Endothelial cell of umbilical vein (primary cell): ENCODE results near the gene DNAJC24. TPM values are rescaled to one million over a fixed set of nuclear protein-coding genes. Genes with fewer than 3 reads are reported as not detected.

Source experiments
- BruUV-seq: library from RNA; stranded (reverse); fragments of 400-500 nt; replicated peaks from 2 replicates; lab custom pipeline; 2021; lab: Mats Ljungman, UMichigan
- CTCF ChIA-PET: fragments of 300-600, 350-600 bp; sonication (Branson Sonifier 250); formaldehyde crosslinking; loops from one replicate; lab custom pipeline; 2021; ENCODE audit warnings: antibody characterized with exemption, inconsistent platforms; lab: Charles Lee
- POLR2A ChIA-PET: fragments of 300-600, 350-600 bp; sonication (Branson Sonifier 250); formaldehyde crosslinking; loops from one replicate; lab custom pipeline; 2021; ENCODE audit warnings: antibody characterized with exemption, inconsistent platforms; lab: Charles Lee
- DNase-seq: peaks from one replicate; pipeline ENCODE4 v3.0.0-alpha.2; 2011; ENCODE audit warnings: low read depth, low spot score
- FAIRE-seq: peaks from 2 replicates; lab custom pipeline; 2011; peaks lifted over from hg19 to GRCh38; lab: Jason Lieb, UNC
- H2AFZ ChIP-seq: 2 replicates; pipeline ENCODE4 v1.6.0; 2012; ENCODE audit warnings: low read depth, low read length, control low read depth, inconsistent platforms
- H3K27ac ChIP-seq: 2 replicates; pipeline ENCODE4 v1.5.1; 2011; ENCODE audit warnings: low read depth, mild to moderate bottlenecking, control low read depth, low read length, moderate library complexity; ENCODE audit not compliant: insufficient read depth
- H3K27me3 ChIP-seq, 2 experiments: 2 replicates each; pipeline versions ENCODE4 v1.6.0 to v1.6.1; 2011; ENCODE audit warnings: low read length in 2 of 2, mixed read lengths in 1 of 2; ENCODE audit not compliant: control insufficient read depth in 2 of 2, insufficient read depth in 2 of 2
- H3K36me3 ChIP-seq, 2 experiments: 2 replicates in 1 of 2; 3 replicates in 1 of 2; pipeline ENCODE4 v1.5.1; 2011; ENCODE audit warnings: low read length in 2 of 2, mild to moderate bottlenecking in 1 of 2, moderate library complexity in 1 of 2; ENCODE audit not compliant: control insufficient read depth in 2 of 2, insufficient read depth in 2 of 2; ENCODE audit errors: extremely low read depth in 1 of 2
- H3K4me1 ChIP-seq: 3 replicates; pipeline ENCODE4 v1.5.1; 2011; ENCODE audit warnings: mild to moderate bottlenecking, low read length; ENCODE audit not compliant: control insufficient read depth, insufficient read depth; ENCODE audit errors: extremely low read depth
- H3K4me2 ChIP-seq: 2 replicates; pipeline ENCODE4 v1.6.1; 2011; ENCODE audit warnings: low read length, control low read depth, mixed read lengths; ENCODE audit not compliant: insufficient read depth
- H3K4me3 ChIP-seq, 3 experiments: fragments of 200-600 bp in 1 of 3; sonication (generic), shearing (Covaris generic) in 1 of 3; replicated peaks in 1 of 3; 2 replicates each; pipeline ENCODE4 v1.5.1; 2011 to 2016; ENCODE audit warnings: control low read depth in 3 of 3, low read length in 3 of 3, mild to moderate bottlenecking in 2 of 3, inconsistent platforms in 1 of 3, low read depth in 1 of 3, moderate library complexity in 1 of 3; ENCODE audit not compliant: insufficient read depth in 1 of 3
- H3K79me2 ChIP-seq: 2 replicates; pipeline ENCODE4 v1.6.0; 2012; ENCODE audit warnings: low read length, inconsistent platforms; ENCODE audit not compliant: control insufficient read depth, insufficient read depth
- H3K9ac ChIP-seq: replicated peaks from 2 replicates; pipeline ENCODE3; 2011; ENCODE audit warnings: low read length, control low read depth; ENCODE audit not compliant: insufficient read depth; ENCODE audit errors: extremely low read depth
- H3K9me1 ChIP-seq: replicated peaks from 3 replicates; pipeline ENCODE4 v1.6.0; 2011; ENCODE audit warnings: mild to moderate bottlenecking, low read length; ENCODE audit not compliant: control insufficient read depth, insufficient read depth; ENCODE audit errors: extremely low read depth
- H3K9me3 ChIP-seq: replicated peaks from 2 replicates; pipeline ENCODE4 v1.5.1; 2012; ENCODE audit warnings: low read length, inconsistent platforms; ENCODE audit not compliant: control insufficient read depth, insufficient read depth
- H4K20me1 ChIP-seq: replicated peaks from 2 replicates; pipeline ENCODE3; 2011; ENCODE audit warnings: mild to moderate bottlenecking, low read length; ENCODE audit not compliant: control insufficient read depth, insufficient read depth; ENCODE audit errors: extremely low read depth
- EZH2 ChIP-seq: IDR thresholded peaks from 2 replicates; pipeline ENCODE4 v1.6.1; 2012; ENCODE audit warnings: borderline replicate concordance, low read depth, mild to moderate bottlenecking, moderate library complexity, low read length, inconsistent platforms; ENCODE audit not compliant: severe bottlenecking
- FOS ChIP-seq: IDR thresholded peaks from 2 replicates; pipeline ENCODE4 v1.6.1; 2011; ENCODE audit warnings: mild to moderate bottlenecking, low read length, moderate library complexity, borderline replicate concordance; ENCODE audit not compliant: insufficient read depth
- GATA2 ChIP-seq: IDR thresholded peaks from 2 replicates; pipeline ENCODE4 v1.7.0; 2011; ENCODE audit warnings: low read depth, mild to moderate bottlenecking, moderate library complexity, mixed read lengths, low read length; ENCODE audit not compliant: insufficient read length, insufficient read depth
- JUN ChIP-seq: IDR thresholded peaks from 2 replicates; pipeline ENCODE4 v1.6.1; 2011; ENCODE audit warnings: borderline replicate concordance, low read depth; ENCODE audit not compliant: insufficient read length, insufficient read depth
- MAX ChIP-seq: IDR thresholded peaks from 2 replicates; pipeline ENCODE4 v1.6.1; 2011; ENCODE audit not compliant: insufficient read depth, insufficient read length
- MYC ChIP-seq: IDR thresholded peaks from one replicate; pipeline ENCODE4 v1.6.1; 2011; ENCODE audit warnings: mild to moderate bottlenecking, low read depth, low read length
- POLR2A ChIP-seq: IDR thresholded peaks from 2 replicates; pipeline ENCODE4 v1.6.1; 2012; ENCODE audit warnings: low read depth, mild to moderate bottlenecking, control low read depth, low read length
- POLR2AphosphoS5 ChIP-seq: IDR thresholded peaks from 2 replicates; pipeline ENCODE4 v1.6.1; 2012; ENCODE audit warnings: low read depth, mild to moderate bottlenecking, control low read depth, low read length, moderate library complexity; ENCODE audit not compliant: insufficient read depth
- dilution Hi-C: fragments of 300-500 bp; cut with MboI; formaldehyde crosslinking; loops from one replicate; pipeline ENCODE4 v1.15.0; 2019; ENCODE audit warnings: low sequenced_read_pairs; ENCODE audit not compliant: extremely low pct_ligation_motif_present
- intact Hi-C: fragments of 100-400 bp; cut with micrococcal nuclease; formaldehyde crosslinking; loops from one replicate; pipeline ENCODE4 v1.10.0; 2022
- polyA plus RNA-seq, 4 experiments: library from polyadenylated mRNA; depleted of rRNA in 3 of 4; stranded (reverse) in 3 of 4; unstranded in 1 of 4; fragments of >200 nt; gene quantifications; 2 replicates each; pipeline versions ENCODE4 v1.2.1 to v1.2.3, GENCODE V29; 2011 to 2012; ENCODE audit warnings: missing spikeins in 1 of 4
- total RNA-seq: library from RNA; stranded (reverse); gene quantifications from 2 replicates; pipeline ENCODE4 v1.2.3, GENCODE V29; 2021
- TF ChIP-seq, protein P1 (sequence below), 2 donors: IDR thresholded peaks; 1 replicate in 1 of 2; 2 replicates in 1 of 2; pipeline ENCODE4 v1.5.1; 2011; ENCODE audit warnings: low read length in 2 of 2, mild to moderate bottlenecking in 2 of 2, moderate library complexity in 2 of 2, control low read depth in 1 of 2, inconsistent platforms in 1 of 2, low read depth in 1 of 2; ENCODE audit not compliant: insufficient read depth in 1 of 2; ENCODE audit errors: extremely low read depth in 1 of 2

DNAJC24 gene
- total and polyA plus RNA-seq, 2 donors (not counting 3 experiments of a cell fraction or from before 2014, with no cell fraction given) = 7.2 to 16.8 TPM

- ChIA-PET CTCF (interaction anchor here (0.7 to 2.8 kb wide), 10 partner anchors 8 to 480 kb away, joined by 3 to 10 read pairs (median 4); no protein-coding TSS in a partner anchor), POLR2A (no interaction called here)
- Histone ChIP-seq H3K9ac (no peak overlapping the region), H2AFZ (no peak overlapping the region), H3K79me2 (no peaks in the 10 kb centered on the region), H3K9me1 (no peaks in the 10 kb centered on the region), H3K4me3 (no peak overlapping the region), H3K4me1 (no peaks in the 10 kb centered on the region), H4K20me1 (no peaks in the 10 kb centered on the region), H3K36me3 (no peaks in the 10 kb centered on the region), H3K9me3 (no peaks in the 10 kb centered on the region), H3K27ac (no peak overlapping the region), H3K4me2 (no peak overlapping the region), H3K27me3 (no peaks in the 10 kb centered on the region)
- intact Hi-C loops (no loop called here), dilution Hi-C loops (no loop called here)
- FAIRE-seq = no peak
- TF ChIP-seq JUN (no peak), POLR2AphosphoS5 (no peak), GATA2 (no peak), MAX (no peak), EZH2 (no peak), POLR2A (no peak), MYC (no peak), FOS (no peak)
- TF ChIP-seq, protein P1, sequence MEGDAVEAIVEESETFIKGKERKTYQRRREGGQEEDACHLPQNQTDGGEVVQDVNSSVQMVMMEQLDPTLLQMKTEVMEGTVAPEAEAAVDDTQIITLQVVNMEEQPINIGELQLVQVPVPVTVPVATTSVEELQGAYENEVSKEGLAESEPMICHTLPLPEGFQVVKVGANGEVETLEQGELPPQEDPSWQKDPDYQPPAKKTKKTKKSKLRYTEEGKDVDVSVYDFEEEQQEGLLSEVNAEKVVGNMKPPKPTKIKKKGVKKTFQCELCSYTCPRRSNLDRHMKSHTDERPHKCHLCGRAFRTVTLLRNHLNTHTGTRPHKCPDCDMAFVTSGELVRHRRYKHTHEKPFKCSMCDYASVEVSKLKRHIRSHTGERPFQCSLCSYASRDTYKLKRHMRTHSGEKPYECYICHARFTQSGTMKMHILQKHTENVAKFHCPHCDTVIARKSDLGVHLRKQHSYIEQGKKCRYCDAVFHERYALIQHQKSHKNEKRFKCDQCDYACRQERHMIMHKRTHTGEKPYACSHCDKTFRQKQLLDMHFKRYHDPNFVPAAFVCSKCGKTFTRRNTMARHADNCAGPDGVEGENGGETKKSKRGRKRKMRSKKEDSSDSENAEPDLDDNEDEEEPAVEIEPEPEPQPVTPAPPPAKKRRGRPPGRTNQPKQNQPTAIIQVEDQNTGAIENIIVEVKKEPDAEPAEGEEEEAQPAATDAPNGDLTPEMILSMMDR (IDR thresholded peaks at IDR 0.05; ENCODE audit: extremely low read depth in 1 of 2, insufficient read depth in 1 of 2, low read depth in 1 of 2, low read length in 2 of 2) = no peak
- no peak for DNase-seq
- no TSS peak for BruUV-seq
These were observed 108.0 kb downstream of the DNAJC24 start for GRCh38 chr11:31477528-31478222.
